PFSK-1 (cell line): Measurements from ENCODE around the gene HHIPL2.

Source experiments
- FOXP2 ChIP-seq: optimal IDR thresholded peaks from 2 replicates; pipeline ENCODE3; 2011; ENCODE audit warnings: borderline replicate concordance, control low read depth, inconsistent platforms; ENCODE audit not compliant: insufficient read depth; ENCODE audit errors: extremely low read length, extremely low read depth
- POLR2AphosphoS5 ChIP-seq: IDR thresholded peaks from 2 replicates; pipeline ENCODE4 v1.6.1; 2012; ENCODE audit warnings: low read depth, mild to moderate bottlenecking, control low read depth, low read length, moderate library complexity
- SIN3A ChIP-seq: IDR thresholded peaks from 2 replicates; pipeline ENCODE4 v1.6.1; 2012; ENCODE audit warnings: mild to moderate bottlenecking, low read length, moderate library complexity, borderline replicate concordance; ENCODE audit not compliant: insufficient read depth
- TAF1 ChIP-seq: IDR thresholded peaks from 2 replicates; pipeline ENCODE4 v1.6.1; 2012; ENCODE audit warnings: low read length, control low read depth, borderline replicate concordance; ENCODE audit not compliant: insufficient read depth
- TF ChIP-seq, protein P1 (sequence below), 2 experiments: IDR thresholded peaks; 2 replicates each; pipeline versions ENCODE4 v1.6.1 to v1.8.0; 2011 to 2012; ENCODE audit warnings: low read depth in 2 of 2, low read length in 2 of 2, control low read depth in 1 of 2, inconsistent platforms in 1 of 2, mild to moderate bottlenecking in 1 of 2, moderate library complexity in 1 of 2; ENCODE audit not compliant: insufficient read depth in 1 of 2

Gene HHIPL2

DNA sequence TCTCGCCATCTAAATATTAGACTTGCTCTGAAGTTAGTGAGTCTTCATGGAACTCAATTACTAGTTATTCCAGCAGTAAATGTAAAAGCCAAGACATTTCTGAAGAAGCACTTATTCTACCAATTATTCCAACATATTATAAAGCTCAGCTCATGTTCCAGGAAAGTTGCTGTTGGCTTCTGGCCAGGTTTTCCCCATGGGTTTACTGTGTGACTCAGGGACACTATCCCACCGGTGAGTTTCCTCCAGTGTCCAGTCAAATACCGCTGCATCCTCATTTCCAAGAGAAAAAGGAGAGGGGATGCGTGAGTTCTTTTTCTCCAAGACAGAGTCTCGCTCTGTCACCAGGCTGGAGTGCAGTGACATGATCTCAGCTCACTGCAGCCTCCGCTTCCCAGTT lies 9.2 kb upstream of the HHIPL2 start:
- TF ChIP-seq FOXP2 (no peak), POLR2AphosphoS5 (no peak), SIN3A (no peak), TAF1 (no peak)
- TF ChIP-seq, protein P1, sequence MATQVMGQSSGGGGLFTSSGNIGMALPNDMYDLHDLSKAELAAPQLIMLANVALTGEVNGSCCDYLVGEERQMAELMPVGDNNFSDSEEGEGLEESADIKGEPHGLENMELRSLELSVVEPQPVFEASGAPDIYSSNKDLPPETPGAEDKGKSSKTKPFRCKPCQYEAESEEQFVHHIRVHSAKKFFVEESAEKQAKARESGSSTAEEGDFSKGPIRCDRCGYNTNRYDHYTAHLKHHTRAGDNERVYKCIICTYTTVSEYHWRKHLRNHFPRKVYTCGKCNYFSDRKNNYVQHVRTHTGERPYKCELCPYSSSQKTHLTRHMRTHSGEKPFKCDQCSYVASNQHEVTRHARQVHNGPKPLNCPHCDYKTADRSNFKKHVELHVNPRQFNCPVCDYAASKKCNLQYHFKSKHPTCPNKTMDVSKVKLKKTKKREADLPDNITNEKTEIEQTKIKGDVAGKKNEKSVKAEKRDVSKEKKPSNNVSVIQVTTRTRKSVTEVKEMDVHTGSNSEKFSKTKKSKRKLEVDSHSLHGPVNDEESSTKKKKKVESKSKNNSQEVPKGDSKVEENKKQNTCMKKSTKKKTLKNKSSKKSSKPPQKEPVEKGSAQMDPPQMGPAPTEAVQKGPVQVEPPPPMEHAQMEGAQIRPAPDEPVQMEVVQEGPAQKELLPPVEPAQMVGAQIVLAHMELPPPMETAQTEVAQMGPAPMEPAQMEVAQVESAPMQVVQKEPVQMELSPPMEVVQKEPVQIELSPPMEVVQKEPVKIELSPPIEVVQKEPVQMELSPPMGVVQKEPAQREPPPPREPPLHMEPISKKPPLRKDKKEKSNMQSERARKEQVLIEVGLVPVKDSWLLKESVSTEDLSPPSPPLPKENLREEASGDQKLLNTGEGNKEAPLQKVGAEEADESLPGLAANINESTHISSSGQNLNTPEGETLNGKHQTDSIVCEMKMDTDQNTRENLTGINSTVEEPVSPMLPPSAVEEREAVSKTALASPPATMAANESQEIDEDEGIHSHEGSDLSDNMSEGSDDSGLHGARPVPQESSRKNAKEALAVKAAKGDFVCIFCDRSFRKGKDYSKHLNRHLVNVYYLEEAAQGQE (IDR thresholded peaks at IDR 0.05; ENCODE audit: insufficient read depth in 1 of 2, low read depth in 2 of 2, low read length in 2 of 2), result no peak

DNA sequence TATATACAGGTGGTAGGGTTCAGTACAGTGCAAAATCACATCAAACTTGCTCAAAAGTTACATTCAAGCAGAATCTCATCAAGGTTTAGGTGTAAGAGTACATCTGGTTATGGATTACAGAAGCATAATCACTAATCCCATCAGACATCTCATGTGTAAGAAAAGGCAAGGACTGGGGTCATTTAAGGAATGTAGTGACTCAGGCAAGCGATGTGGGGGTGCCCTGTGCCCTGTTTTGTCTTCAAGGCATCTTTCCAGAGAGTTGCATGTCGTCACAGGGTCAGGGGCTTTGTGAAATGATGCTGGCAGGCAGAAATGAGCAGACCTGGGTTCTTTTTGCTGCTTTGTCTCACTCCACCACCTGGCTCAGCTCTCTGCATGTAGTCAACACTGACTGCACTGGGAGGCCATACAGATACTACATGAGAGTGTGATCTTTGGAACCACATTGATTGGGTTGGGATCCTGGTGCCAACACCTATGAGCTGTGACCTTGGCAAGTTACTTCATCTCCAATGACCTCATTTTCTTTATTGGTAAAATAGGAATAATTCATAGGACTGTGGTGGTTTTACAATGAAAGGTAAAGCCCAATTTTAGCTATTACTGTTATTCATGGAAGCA lies 8.2 kb upstream of the HHIPL2 start:
- TF ChIP-seq TAF1, result no peak
- no peak for TF ChIP-seq FOXP2
- TF ChIP-seq, protein P1 (IDR thresholded peaks at IDR 0.05; ENCODE audit: insufficient read depth in 1 of 2, low read depth in 2 of 2, low read length in 2 of 2), result no peak
- no peak for TF ChIP-seq POLR2AphosphoS5
- TF ChIP-seq SIN3A, result no peak

DNA sequence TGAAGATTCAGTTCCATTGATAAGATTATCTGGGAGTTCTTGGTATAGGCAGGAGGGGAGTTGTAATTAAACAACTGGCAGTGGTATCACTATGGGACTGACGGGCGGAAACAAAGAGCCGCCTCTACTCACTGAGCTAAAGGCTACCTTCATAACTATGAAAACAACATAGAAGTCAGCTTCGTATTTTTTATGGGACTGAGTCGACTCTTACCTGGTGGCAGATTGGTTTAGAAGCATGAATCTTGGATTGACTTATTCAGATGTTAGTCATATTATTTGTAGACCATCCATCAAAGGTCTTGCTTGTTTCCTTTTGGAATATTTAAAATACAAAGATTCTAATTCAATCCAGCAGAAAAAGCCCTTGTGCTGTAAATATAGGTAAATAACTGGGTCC lies 6.3 kb upstream of the HHIPL2 start:
- TF ChIP-seq FOXP2 (no peak), SIN3A (no peak), POLR2AphosphoS5 (no peak), TAF1 (no peak)
- TF ChIP-seq, protein P1 (IDR thresholded peaks at IDR 0.05; ENCODE audit: insufficient read depth in 1 of 2, low read depth in 2 of 2, low read length in 2 of 2), result no peak

DNA sequence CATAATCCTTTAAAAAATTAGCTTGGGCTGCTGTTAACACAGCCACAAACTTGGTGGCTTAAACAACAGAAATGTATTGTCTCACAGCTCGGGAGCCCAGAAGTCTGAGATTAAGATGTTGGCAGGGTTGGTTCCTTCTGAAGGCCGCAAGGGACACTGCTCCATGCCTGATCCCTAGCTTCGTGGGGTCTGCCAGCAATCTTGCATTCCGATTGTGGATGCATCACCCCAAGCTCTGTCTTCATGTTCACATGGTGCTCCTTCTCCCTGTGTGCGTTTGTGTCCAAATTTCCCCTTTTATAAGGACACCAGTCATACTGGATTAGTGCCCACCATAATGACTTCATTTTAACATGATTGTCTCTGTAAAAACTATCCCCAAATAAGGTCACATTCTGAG lies 5.0 kb upstream of the HHIPL2 start:
- TF ChIP-seq FOXP2, result no peak
- TF ChIP-seq, protein P1 (IDR thresholded peaks at IDR 0.05; ENCODE audit: insufficient read depth in 1 of 2, low read depth in 2 of 2, low read length in 2 of 2), result no peak
- no peak for TF ChIP-seq SIN3A
- TF ChIP-seq TAF1, result no peak
- TF ChIP-seq POLR2AphosphoS5, result no peak

DNA sequence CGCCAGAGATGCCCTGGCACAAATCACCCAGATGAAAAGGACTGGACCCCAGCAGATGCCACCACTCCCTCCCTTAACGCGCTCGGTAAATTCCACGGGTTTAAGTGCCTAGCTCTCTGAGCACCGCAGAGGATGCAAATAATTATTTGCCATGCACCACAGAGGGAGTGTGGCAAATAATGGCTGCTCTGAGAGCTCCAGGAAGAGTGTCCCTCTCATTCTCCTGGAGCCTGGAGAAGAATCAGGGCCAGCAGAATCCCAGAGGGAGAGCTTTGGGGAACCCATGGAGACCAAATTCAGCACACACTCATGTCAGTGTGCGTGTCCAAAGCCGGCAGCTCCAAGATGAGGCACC lies 667 bp downstream of the HHIPL2 start:
- TF ChIP-seq POLR2AphosphoS5 (no peak), FOXP2 (no peak), SIN3A (0 out of 2 replicates have a peak, but pooled peaks have one; percentile 0)
